OCI-LY1 (cell line): Measurements from ENCODE around the gene BBX.

Experiments
- CTCF ChIP-seq: fragments of 200-600 bp; sonication (generic), shearing (Covaris generic); IDR thresholded peaks from 2 replicates; pipeline ENCODE4 v1.5.1; 2017; ENCODE audit warnings: mild to moderate bottlenecking, antibody characterized with exemption, low read length, moderate library complexity, mixed read lengths
- EZH2 ChIP-seq: fragments of 200-600 bp; sonication (generic), shearing (Covaris generic); IDR thresholded peaks from 2 replicates; pipeline ENCODE4 v1.8.0; 2017; ENCODE audit warnings: borderline replicate concordance, mixed run types, mild to moderate bottlenecking, antibody characterized with exemption, low read length, moderate library complexity, mixed read lengths

- no peak for TF ChIP-seq EZH2
- no peak for TF ChIP-seq CTCF
These were observed 206.9 kb downstream of the BBX start for GRCh38 chr3:107729686-107730085.
